ENCODE results near the gene CCNC.

The CCNC gene

DNA sequence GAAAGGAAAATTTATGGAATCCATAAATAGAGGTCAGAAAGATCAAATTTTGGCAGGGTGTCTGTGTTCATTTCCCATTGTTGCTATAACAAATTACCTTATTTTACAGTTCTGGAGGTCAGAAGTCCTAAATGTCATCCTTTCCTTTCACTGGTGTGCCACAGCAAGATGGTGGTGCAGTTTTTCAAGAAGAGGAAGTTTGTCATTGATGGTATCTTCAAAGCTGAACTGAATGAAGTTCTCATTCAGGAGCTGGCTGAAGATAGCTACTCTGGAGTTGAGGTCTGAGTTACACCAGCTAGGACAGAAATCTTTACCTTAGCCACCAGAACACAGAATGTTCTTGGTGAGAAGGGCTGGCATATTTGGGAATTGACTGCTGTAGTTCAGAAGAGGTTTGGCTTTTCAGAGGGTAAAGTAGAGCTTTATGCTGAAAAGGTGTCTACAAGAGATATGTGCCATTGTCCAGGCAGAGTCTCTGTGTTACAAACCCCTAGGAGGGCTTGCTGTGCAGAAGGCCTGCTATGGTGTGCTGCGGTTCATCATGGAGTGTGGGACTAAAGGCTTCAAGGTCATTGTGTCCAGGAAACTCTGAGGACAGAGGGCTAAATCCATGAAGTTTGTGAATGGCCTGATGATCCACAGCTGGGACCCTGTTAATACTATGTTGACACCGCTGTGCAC is 7.2 kb upstream of the CCNC start:
- TF ChIP-seq, protein P1, sequence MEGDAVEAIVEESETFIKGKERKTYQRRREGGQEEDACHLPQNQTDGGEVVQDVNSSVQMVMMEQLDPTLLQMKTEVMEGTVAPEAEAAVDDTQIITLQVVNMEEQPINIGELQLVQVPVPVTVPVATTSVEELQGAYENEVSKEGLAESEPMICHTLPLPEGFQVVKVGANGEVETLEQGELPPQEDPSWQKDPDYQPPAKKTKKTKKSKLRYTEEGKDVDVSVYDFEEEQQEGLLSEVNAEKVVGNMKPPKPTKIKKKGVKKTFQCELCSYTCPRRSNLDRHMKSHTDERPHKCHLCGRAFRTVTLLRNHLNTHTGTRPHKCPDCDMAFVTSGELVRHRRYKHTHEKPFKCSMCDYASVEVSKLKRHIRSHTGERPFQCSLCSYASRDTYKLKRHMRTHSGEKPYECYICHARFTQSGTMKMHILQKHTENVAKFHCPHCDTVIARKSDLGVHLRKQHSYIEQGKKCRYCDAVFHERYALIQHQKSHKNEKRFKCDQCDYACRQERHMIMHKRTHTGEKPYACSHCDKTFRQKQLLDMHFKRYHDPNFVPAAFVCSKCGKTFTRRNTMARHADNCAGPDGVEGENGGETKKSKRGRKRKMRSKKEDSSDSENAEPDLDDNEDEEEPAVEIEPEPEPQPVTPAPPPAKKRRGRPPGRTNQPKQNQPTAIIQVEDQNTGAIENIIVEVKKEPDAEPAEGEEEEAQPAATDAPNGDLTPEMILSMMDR (IDR thresholded peaks at IDR 0.05) = no peak

DNA sequence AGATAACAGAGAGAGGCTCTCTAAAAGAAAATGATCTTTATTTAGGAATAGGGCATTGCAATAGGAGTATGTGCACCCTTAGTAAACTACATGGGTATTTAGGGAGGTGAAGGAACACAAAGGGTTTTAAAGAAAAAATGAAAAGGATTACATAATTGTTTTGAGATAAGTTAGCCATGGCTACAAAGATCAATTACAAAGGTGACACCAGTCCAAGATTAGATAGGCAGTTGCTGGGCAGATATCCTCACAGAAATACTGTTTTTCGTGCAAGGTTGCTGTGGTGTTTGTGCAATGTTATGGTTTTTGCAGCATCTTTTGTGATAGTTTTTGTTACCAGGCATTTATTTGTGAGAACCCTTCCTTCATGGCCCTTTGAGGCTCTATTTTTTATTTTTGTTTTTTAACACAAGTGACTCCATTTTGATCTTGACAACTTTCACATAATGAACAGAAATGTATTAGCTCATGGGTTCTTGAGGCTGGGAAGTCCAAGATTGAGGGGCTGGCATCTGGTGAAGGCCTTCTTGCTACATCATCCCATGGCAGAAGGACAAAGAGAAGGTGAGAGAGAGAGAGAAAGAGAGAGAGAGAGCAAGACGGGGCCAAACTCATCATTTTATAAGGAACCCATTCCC is 5.6 kb upstream of the CCNC start:
- TF ChIP-seq, protein P1 (IDR thresholded peaks at IDR 0.05) = no peak

DNA sequence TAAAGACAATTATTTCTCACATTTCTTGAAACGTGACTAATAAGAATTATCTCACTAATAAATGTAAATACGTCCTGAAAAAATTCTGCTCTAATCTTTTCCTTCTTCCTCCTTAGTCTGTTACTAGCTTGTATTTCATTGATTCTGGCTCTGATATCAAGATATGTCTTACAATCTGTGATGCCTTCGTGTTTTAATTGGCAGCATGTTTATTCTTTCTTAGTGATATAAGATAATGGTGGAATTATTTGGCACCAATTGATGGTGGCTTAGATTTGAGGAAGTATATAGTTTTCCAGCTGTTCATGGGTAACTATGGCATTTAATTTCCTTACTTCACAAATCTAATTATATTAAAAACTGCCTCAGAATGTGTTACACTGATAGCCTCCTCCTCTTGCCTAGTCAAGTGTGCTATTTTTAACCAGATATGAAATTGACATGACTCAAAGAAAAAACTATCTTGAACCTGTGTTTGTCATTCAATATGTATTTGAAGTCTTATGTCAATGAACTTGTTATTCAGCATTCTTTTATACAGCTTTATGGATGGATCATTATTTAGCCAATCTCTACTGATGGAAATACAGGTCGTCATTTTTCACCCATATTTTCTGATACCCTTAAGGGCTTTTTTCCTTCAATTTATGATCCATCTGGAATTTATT is 5.3 kb downstream of the CCNC start:
- TF ChIP-seq, protein P1 (IDR thresholded peaks at IDR 0.05) = no peak

DNA sequence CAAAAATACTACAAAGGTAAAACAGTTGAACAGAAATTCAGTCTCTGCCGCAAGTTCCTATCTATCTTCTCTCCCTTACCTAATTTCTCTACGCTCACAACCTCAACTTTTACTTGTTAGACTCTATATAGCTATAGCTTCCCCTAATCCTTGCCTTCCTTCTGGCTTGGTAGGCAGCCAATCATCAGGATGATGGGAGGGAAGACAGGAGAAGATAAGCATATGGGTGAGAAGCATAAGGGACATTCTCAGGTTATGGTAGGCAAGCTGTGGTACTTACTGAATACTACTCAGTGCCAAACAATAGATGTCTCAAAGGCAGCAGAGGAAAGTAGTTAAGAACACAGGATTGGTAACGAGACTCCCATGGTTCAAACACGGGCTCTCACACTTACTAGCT is 7.8 kb downstream of the CCNC start:
- TF ChIP-seq, protein P1 (IDR thresholded peaks at IDR 0.05) = no peak

DNA sequence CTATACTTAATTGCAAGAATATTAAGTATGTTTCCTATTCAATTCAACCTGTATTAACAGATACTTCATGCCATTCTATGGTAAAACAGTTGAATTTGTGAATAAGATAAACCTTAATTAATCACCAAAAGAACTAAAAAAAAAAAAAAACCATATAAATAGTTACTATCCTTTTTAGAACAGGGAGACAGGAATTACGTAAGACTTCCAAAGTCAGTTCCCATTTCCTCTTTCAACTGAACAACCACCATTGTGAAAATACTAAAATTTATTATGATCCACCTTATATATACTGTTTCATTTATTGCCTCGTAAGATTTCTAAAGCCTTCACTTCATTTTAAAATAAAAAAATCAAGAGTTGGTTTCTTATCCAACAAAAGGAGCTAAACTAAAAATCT is 9.4 kb downstream of the CCNC start:
- TF ChIP-seq, protein P1 (IDR thresholded peaks at IDR 0.05) = no peak

DNA sequence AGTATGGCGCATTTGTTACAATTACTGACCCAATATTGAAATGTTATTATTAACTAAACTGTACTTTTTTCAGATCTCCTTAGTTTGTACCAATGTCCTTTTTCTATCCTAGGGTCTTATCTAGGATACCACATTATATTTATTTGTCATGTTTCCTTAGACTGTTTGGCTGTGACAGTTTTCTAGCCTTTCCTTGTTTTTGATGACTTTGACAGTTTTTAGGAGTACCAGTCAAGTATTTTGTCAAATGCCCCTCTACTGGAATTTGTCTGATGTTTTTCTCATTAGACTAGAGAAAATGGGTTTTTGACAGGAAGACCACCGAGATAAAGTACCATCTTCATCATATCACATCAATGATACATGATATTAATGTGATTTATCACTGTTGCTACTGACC is 14.6 kb downstream of the CCNC start:
- TF ChIP-seq, protein P1 (IDR thresholded peaks at IDR 0.05) = no peak

DNA sequence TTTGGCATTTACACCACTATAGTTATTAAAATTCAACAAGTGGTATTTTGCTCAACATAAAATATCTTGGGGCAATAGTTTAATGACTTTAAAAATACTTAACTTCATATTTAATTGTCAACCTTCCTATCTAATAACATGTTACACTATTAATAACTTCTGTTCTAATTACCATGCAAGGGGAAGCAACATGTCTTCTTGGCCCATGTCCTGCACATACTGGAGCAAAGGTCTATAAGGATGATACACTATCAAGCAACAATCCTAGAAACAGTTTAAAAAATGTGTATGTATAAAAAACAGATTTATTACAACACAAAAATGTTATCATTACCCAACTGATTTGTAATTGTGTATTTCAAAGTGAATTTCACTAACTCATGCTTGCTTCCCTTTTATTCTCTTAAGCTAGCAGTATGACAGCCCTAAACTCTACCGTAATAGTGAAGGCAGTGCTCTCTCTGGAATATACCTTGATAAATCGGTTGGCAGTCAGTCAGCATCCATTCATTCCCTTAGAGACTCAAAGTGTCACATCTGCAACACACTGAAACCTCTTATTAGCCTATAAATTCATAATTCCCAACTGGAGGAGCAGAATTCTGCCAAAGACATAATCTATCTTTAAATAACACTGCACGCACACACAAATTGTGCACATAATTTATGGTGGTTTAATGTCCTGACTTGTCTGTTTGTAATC is 18.3 kb downstream of the CCNC start:
- TF ChIP-seq, protein P1 (IDR thresholded peaks at IDR 0.05) = no peak
